Activated T-helper 2 cell treated with anti-CD3 and anti-CD28 coated beads, Interferon-gamma antibody, Interleukin-2, Interleukin-4, amounts not matched to agents 10 μg/mL and 5 μg/mL and 100 μg/mL, durations not matched to agents 14 hours and 24 hours and 36 hours (primary cell): ENCODE results near the gene RBM10. TPM values are rescaled to one million over a fixed set of nuclear protein-coding genes. Genes with fewer than 3 reads are reported as not detected.

ENCODE experiments used
- DNase-seq: peaks from one replicate; pipeline ENCODE4 v3.0.0; 2021; ENCODE audit warnings: low spot score
- H3K27ac Mint-ChIP-seq: one replicate; pipeline ENCODE4 v1.8.0; 2021; ENCODE audit warnings: mixed read lengths
- H3K27me3 Mint-ChIP-seq: one replicate; pipeline ENCODE4 v1.8.0; 2021; ENCODE audit warnings: low read depth, mixed read lengths
- H3K36me3 Mint-ChIP-seq: one replicate; pipeline ENCODE4 v1.8.0; 2021; ENCODE audit warnings: low read depth, mixed read lengths
- H3K4me1 Mint-ChIP-seq: one replicate; pipeline ENCODE4 v1.8.0; 2021; ENCODE audit warnings: low read depth, mixed read lengths
- H3K4me3 Mint-ChIP-seq: one replicate; pipeline ENCODE4 v1.8.0; 2021; ENCODE audit warnings: low read depth, mild to moderate bottlenecking, moderate library complexity, mixed read lengths
- H3K9me3 Mint-ChIP-seq: one replicate; pipeline ENCODE4 v1.8.0; 2021; ENCODE audit warnings: mixed read lengths
- intact Hi-C: fragments of 100-400 bp; cut with micrococcal nuclease; formaldehyde crosslinking; loops from one replicate; pipeline ENCODE4 v1.15.1; 2023
- total RNA-seq: library from RNA; stranded (reverse); gene quantifications from 2 replicates; pipeline ENCODE4 v1.2.3, GENCODE V29; 2022

RBM10 gene
- total RNA-seq, 1 donor from 2014 or later = 69.2 TPM

- Mint-ChIP-seq H3K27ac (peak overlapping the region; percentile 17), H3K4me3 (no peak overlapping the region), H3K9me3 (no peaks in the 10 kb centered on the region), H3K36me3 (peaks cover 74% of the 10 kb centered on the region), H3K27me3 (no peaks in the 10 kb centered on the region), H3K4me1 (peaks cover 18% of the 10 kb centered on the region)
- intact Hi-C loops = no loop called here
- DNase-seq = no peak
Measured at GRCh38 chrX:47214435-47215077, 69.5 kb downstream of the RBM10 start.

- intact Hi-C loops = no loop called here
- Mint-ChIP-seq H3K4me1 (peaks cover 27% of the 10 kb centered on the region), H3K27ac (no peak overlapping the region), H3K36me3 (peaks cover 75% of the 10 kb centered on the region), H3K9me3 (no peaks in the 10 kb centered on the region), H3K27me3 (no peaks in the 10 kb centered on the region), H3K4me3 (no peak overlapping the region)
- no peak for DNase-seq
Measured at GRCh38 chrX:47215291-47215900, 70.4 kb downstream of the RBM10 start.

- peaks cover 74% of the 10 kb centered on the region for H3K36me3 Mint-ChIP-seq
- peak overlapping the region; percentile 91 for H3K4me3 Mint-ChIP-seq
- intact Hi-C loops = no loop called here
Measured at GRCh38 chrX:47216393-47216925, 71.4 kb downstream of the RBM10 start.

DNA sequence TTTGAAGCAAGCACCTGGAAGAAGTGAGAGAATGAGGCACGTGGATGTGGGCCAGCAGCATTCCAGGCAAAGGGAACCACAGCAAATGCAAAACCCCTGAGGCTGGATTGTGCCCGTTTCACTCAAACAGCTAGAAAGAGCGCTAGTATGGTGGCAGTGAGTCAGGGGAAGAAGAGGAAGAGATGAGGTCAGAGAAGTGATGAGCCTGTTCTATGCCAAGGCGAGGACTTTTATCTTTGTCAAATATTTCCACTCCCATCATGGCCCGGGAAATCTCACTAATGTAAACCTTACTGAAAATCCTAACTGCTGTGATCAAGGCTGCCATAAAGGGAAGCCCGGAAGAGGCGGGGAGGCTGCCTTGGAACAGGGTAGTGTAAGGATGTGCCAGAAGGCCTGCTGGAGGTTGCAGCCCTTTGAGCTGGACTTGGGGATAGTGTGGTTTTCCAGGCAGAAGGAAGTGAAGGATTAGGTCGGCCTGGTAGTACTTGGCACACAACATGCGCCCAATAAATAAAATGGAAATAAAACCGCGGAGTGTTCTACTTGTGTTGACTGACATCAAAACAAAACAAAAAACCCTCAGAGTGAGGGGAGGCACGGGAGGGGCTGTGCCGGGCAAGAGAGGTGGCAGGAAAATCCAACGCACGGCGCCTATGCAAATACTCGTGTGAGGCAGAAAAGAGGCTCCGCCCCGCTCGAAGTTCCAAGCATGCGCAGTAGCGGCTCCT is 72.3 kb downstream of the RBM10 start:
- Mint-ChIP-seq H3K9me3 (no peaks in the 10 kb centered on the region), H3K27ac (peak overlapping the region; percentile 99), H3K4me3 (peak overlapping the region; percentile 91), H3K4me1 (peaks cover 34% of the 10 kb centered on the region), H3K36me3 (peaks cover 73% of the 10 kb centered on the region), H3K27me3 (no peaks in the 10 kb centered on the region)
- intact Hi-C loops = loop anchor here (1.0 kb wide), 1 partner anchor 24 kb away; the partner anchor contains the start of gene UBA1
- no peak for DNase-seq

More at GRCh38 chrX:47216393-47216925, 71.4 kb downstream of the RBM10 start:
- DNase-seq = no peak
- H3K27me3 Mint-ChIP-seq = no peaks in the 10 kb centered on the region
- peaks cover 34% of the 10 kb centered on the region for H3K4me1 Mint-ChIP-seq
- H3K9me3 Mint-ChIP-seq = no peaks in the 10 kb centered on the region
- H3K27ac Mint-ChIP-seq = peak overlapping the region; percentile 99

GRCh38 chrX:47217852-47218279 is 72.8 kb downstream of the RBM10 start:
- intact Hi-C loops = loop anchor here (1.0 to 2.0 kb wide), 3 partner anchors 15 to 433 kb away; partner anchors contain the start of genes ELK1, UBA1 and USP11
- DNase-seq = peak; percentile 93
- H3K4me1 Mint-ChIP-seq = peaks cover 34% of the 10 kb centered on the region
- H3K4me3 Mint-ChIP-seq = peak overlapping the region; percentile 91
- no peaks in the 10 kb centered on the region for H3K9me3 Mint-ChIP-seq
- H3K27me3 Mint-ChIP-seq = no peaks in the 10 kb centered on the region
- peaks cover 72% of the 10 kb centered on the region for H3K36me3 Mint-ChIP-seq
- peak overlapping the region; percentile 99 for H3K27ac Mint-ChIP-seq

DNA sequence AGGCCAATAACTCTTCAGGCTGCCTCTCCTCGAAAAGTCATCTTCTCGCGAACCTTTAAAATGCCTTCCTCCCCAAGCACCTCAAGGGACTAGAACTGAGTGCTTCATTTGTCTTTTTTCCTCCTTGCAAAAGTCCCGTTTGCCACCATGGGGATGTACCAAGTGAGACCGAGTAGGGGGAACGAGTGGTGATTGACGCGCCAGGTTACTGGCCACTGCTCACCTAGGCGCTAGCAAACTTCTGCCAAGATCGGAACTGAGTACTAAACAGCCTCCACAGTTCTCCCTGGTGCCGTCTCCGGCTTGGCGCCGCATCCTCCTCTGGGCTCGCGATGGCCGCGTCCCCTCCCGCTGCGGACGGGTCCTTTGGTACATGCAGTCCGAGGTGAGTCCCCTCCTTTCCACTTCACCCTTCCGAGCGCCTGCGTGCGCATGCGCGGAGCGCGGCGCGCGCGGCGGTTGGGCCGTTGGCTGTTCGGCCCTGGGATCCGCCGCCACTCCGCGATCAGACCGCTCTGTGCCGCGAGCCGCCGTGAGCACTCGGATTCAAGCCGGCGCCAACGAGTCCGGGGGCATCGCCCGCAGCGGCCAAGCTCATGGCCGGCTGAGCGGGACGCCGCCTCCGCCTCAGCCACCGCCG is 73.4 kb downstream of the RBM10 start, which contains the start of gene CDK16:
TSS of gene CDK16 (plus strand) at position 402 of the 640 bp plus-strand sequence. CDS start 4,877 bp downstream, outside the sequence.
- intact Hi-C loops = loop anchor here (1.0 to 2.0 kb wide), 2 partner anchors 15 to 432 kb away; partner anchors contain the start of genes ELK1 and USP11
- no peaks in the 10 kb centered on the region for H3K27me3 Mint-ChIP-seq
- peak; percentile 73 for DNase-seq
- H3K9me3 Mint-ChIP-seq = no peaks in the 10 kb centered on the region
- peaks cover 34% of the 10 kb centered on the region for H3K4me1 Mint-ChIP-seq
- peak within 1 kb of the TSS; percentile 97 for H3K4me3 Mint-ChIP-seq
- H3K36me3 Mint-ChIP-seq = peaks cover 71% of the 10 kb centered on the region
- peak within 1 kb of the TSS; percentile 99 for H3K27ac Mint-ChIP-seq

- intact Hi-C loops = loop anchor here (1.0 to 2.0 kb wide), 2 partner anchors 14 to 432 kb away; partner anchors contain the start of genes ELK1 and USP11
- Mint-ChIP-seq H3K27ac (peak overlapping the region; percentile 90), H3K4me1 (peaks cover 34% of the 10 kb centered on the region), H3K27me3 (no peaks in the 10 kb centered on the region), H3K4me3 (peak overlapping the region; percentile 97), H3K36me3 (peaks cover 73% of the 10 kb centered on the region), H3K9me3 (no peaks in the 10 kb centered on the region)
- DNase-seq = peak; percentile 29
Measured at GRCh38 chrX:47218920-47219815, 74.1 kb downstream of the RBM10 start.

GRCh38 chrX:47221756-47222155 is 76.7 kb downstream of the RBM10 start:
- Mint-ChIP-seq H3K36me3 (peaks cover 63% of the 10 kb centered on the region), H3K27ac (no peak overlapping the region), H3K9me3 (no peaks in the 10 kb centered on the region), H3K4me3 (no peak overlapping the region), H3K4me1 (peaks cover 25% of the 10 kb centered on the region), H3K27me3 (no peaks in the 10 kb centered on the region)
- DNase-seq = no peak
- intact Hi-C loops = no loop called here

DNA sequence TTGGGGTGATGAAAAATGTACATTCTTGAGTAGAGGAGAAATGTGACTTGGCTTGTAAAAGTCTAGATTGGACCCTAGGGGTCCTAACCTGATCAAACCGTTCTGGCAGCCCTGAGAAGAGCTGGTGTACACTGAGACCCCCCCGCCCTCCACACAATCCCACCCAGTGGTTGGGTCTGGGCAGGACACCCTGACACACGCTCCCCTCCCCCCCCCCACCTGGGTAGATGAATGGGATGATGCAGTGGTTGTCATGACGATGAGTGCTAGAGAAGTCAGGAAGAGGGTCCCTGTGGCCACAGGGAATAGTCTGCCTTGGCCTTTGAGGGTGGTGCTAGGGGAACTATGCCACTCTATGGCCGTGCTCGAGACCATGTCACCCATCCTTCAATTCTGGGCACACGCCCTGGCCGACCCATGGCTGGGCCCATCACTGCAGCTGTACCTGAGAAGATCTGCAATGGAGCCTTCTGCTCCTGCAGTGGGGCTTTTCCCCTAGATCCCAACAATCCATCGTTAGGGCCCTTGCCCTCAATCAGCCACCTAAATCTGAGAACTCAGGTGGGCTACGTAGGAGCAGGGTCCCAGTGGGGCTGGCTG is 77.8 kb downstream of the RBM10 start:
- Mint-ChIP-seq H3K4me1 (peaks cover 17% of the 10 kb centered on the region), H3K36me3 (peaks cover 62% of the 10 kb centered on the region), H3K4me3 (no peak overlapping the region), H3K27ac (no peak overlapping the region), H3K27me3 (no peaks in the 10 kb centered on the region), H3K9me3 (no peaks in the 10 kb centered on the region)
- intact Hi-C loops = no loop called here
- no peak for DNase-seq

GRCh38 chrX:47223476-47224250 is 78.6 kb downstream of the RBM10 start:
- H3K27me3 Mint-ChIP-seq = no peaks in the 10 kb centered on the region
- H3K4me1 Mint-ChIP-seq = peaks cover 20% of the 10 kb centered on the region
- no peak for DNase-seq
- no peaks in the 10 kb centered on the region for H3K9me3 Mint-ChIP-seq
- H3K27ac Mint-ChIP-seq = no peak overlapping the region
- peaks cover 69% of the 10 kb centered on the region for H3K36me3 Mint-ChIP-seq
- no peak overlapping the region for H3K4me3 Mint-ChIP-seq
- intact Hi-C loops = no loop called here
